D721Med (cell line): ENCODE results near the gene PTGER2.

Experiments used
- DNase-seq: peaks from one replicate; pipeline ENCODE4 v3.0.0; 2011; ENCODE audit warnings: low spot score; ENCODE audit not compliant: insufficient read length
- FAIRE-seq: peaks from 2 replicates; lab custom pipeline; 2011; peaks lifted over from hg19 to GRCh38; lab: Jason Lieb, UNC
- CTCF ChIP-seq: IDR thresholded peaks from 2 replicates; pipeline ENCODE4 v1.5.1; 2012; ENCODE audit warnings: mild to moderate bottlenecking, control low read depth; ENCODE audit not compliant: insufficient read depth; ENCODE audit errors: missing control alignments

PTGER2 gene

GRCh38 chr14:52269100-52269499 is 45.0 kb upstream of the PTGER2 start:
- FAIRE-seq: no peak
- no peak for DNase-seq
- no peak for TF ChIP-seq CTCF

GRCh38 chr14:52269982-52270381 is 44.1 kb upstream of the PTGER2 start:
- DNase-seq: no peak
- FAIRE-seq: no peak
- no peak for TF ChIP-seq CTCF

- no peak for TF ChIP-seq CTCF
- FAIRE-seq: peak; percentile 25
- no peak for DNase-seq
These were observed 42.6 kb upstream of the PTGER2 start for GRCh38 chr14:52271538-52271937.

- FAIRE-seq (no peak), DNase-seq (peak; percentile 24)
- TF ChIP-seq CTCF: peak; percentile 42
These were observed 41.7 kb upstream of the PTGER2 start for GRCh38 chr14:52272375-52272774.

- DNase-seq (no peak), FAIRE-seq (no peak)
- TF ChIP-seq CTCF: no peak
These were observed 38.7 kb upstream of the PTGER2 start for GRCh38 chr14:52275372-52275771.

- FAIRE-seq (no peak), DNase-seq (no peak)
- TF ChIP-seq CTCF: no peak
These were observed 36.6 kb upstream of the PTGER2 start for GRCh38 chr14:52277552-52277951.

GRCh38 chr14:52279408-52279807 is 34.7 kb upstream of the PTGER2 start:
- TF ChIP-seq CTCF: no peak
- DNase-seq (no peak), FAIRE-seq (no peak)
